OCI-LY1 (cell line): ENCODE measurements around the gene KCNF1.

ENCODE experiments used
- H2AFZ ChIP-seq: fragments of 200-600 bp; sonication (generic), shearing (Covaris generic); 2 replicates; pipeline ENCODE4 v1.6.0; 2014; ENCODE audit warnings: antibody characterized with exemption, mild to moderate bottlenecking, low read length
- H3F3A ChIP-seq: fragments of 200-600 bp; sonication (generic), shearing (Covaris generic); 2 replicates; pipeline ENCODE4 v1.6.0; 2014; ENCODE audit warnings: mild to moderate bottlenecking, antibody characterized with exemption, low read length, moderate library complexity; ENCODE audit not compliant: insufficient read depth
- H3K27ac ChIP-seq: fragments of 200-600 bp; sonication (generic); 2 replicates; pipeline ENCODE4 v1.5.1; 2014; ENCODE audit warnings: low read length, mixed run types, mild to moderate bottlenecking, low read depth; ENCODE audit not compliant: poor library complexity, severe bottlenecking
- H3K27me3 ChIP-seq: fragments of 200-600 bp; sonication (generic); 2 replicates; pipeline ENCODE4 v1.6.0; 2014; ENCODE audit warnings: antibody characterized with exemption, mild to moderate bottlenecking, low read length, moderate library complexity; ENCODE audit not compliant: insufficient read depth
- H3K36me3 ChIP-seq: fragments of 200-600 bp; sonication (generic); 2 replicates; pipeline ENCODE4 v1.6.1; 2014; ENCODE audit warnings: mild to moderate bottlenecking, antibody characterized with exemption, low read length, moderate library complexity, mixed read lengths; ENCODE audit not compliant: insufficient read depth
- H3K4me1 ChIP-seq: fragments of 200-600 bp; sonication (generic); 2 replicates; pipeline ENCODE4 v1.5.1; 2014; ENCODE audit warnings: mild to moderate bottlenecking, low read length, moderate library complexity; ENCODE audit not compliant: insufficient read depth, severe bottlenecking
- H3K4me2 ChIP-seq: fragments of 200-600 bp; sonication (generic), shearing (Covaris generic); 2 replicates; pipeline ENCODE4 v1.6.1; 2014; ENCODE audit warnings: low read length
- H3K4me3 ChIP-seq: fragments of 200-600 bp; sonication (generic); 2 replicates; pipeline ENCODE4 v1.5.1; 2014; ENCODE audit warnings: low read length, low read depth, mild to moderate bottlenecking, mixed read lengths; ENCODE audit not compliant: poor library complexity, severe bottlenecking
- H3K79me2 ChIP-seq: fragments of 200-600 bp; shearing (Covaris generic); 2 replicates; pipeline ENCODE4 v1.6.1; 2016; ENCODE audit warnings: mixed run types, low read length, mixed read lengths; ENCODE audit not compliant: insufficient read depth
- H3K9ac ChIP-seq: fragments of 200-600 bp; sonication (generic), shearing (Covaris generic); 2 replicates; pipeline ENCODE4 v1.6.1; 2014; ENCODE audit warnings: mild to moderate bottlenecking, low read length, mixed read lengths
- H3K9me2 ChIP-seq: fragments of 200-600 bp; sonication (generic), shearing (Covaris generic); 2 replicates; pipeline ENCODE4 v1.6.1; 2014; ENCODE audit warnings: low read depth, mild to moderate bottlenecking, low read length, mixed read lengths
- H3K9me3 ChIP-seq: fragments of 200-600 bp; shearing (Covaris generic); 2 replicates; pipeline ENCODE4 v1.6.1; 2014; ENCODE audit warnings: low read length, mixed read lengths
- H4K20me1 ChIP-seq: fragments of 200-600 bp; sonication (generic), shearing (Covaris generic); 2 replicates; pipeline ENCODE4 v1.6.0; 2016; ENCODE audit warnings: mild to moderate bottlenecking, low read length; ENCODE audit not compliant: insufficient read depth
- EZH2 ChIP-seq: fragments of 200-600 bp; sonication (generic), shearing (Covaris generic); IDR thresholded peaks from 2 replicates; pipeline ENCODE4 v1.8.0; 2017; ENCODE audit warnings: borderline replicate concordance, mixed run types, mild to moderate bottlenecking, antibody characterized with exemption, low read length, moderate library complexity, mixed read lengths
- TF ChIP-seq, protein P1 (sequence below): fragments of 200-600 bp; sonication (generic), shearing (Covaris generic); IDR thresholded peaks from 2 replicates; pipeline ENCODE4 v1.5.1; 2017; ENCODE audit warnings: mild to moderate bottlenecking, antibody characterized with exemption, low read length, moderate library complexity, mixed read lengths

KCNF1 gene

DNA sequence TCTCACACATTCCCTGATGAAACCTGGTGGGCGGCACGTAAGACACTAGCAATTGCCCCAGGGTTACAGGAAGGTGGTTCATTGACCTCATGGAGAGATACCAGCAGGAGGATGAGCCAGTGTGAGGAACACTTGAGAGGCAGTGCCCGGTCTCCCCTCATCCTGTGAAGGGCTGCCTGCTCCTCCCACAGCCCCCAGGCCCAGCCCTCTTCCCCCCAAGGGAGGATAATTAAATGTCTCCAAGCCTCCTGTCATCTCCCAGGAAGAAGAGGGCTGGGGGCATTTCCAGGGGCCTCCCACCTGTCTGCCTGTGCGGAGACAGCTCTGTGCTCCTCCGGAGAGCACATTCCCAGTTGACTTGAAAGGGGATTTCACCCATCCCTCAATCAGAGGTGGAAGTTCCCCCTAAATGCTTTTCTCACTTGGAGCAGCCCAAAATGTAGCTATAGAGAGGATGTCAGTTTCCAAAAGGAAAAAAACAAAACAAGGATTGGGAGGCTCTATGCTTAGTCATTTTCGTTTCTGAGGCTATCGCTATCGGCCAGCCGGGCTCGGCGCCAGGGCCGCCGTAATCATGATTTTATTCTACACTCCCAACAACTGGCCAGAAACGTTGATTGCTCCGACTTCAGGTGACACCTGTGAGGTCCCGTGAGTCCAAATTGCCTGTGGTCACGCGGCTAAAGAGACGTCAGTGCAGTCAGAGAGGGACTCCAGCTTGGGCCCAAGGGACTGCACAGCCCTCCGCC is 7.1 kb downstream of the KCNF1 start:
- Histone ChIP-seq H3K9me3 (no peaks in the 10 kb centered on the region), H3K4me1 (no peaks in the 10 kb centered on the region), H3F3A (no peaks in the 10 kb centered on the region), H3K36me3 (no peaks in the 10 kb centered on the region), H3K4me2 (no peak overlapping the region), H3K27me3 (no peaks in the 10 kb centered on the region), H4K20me1 (no peaks in the 10 kb centered on the region), H3K9ac (no peak overlapping the region), H3K9me2 (no peaks in the 10 kb centered on the region), H3K79me2 (no peaks in the 10 kb centered on the region), H3K4me3 (no peak overlapping the region), H2AFZ (no peak overlapping the region), H3K27ac (no peak overlapping the region)
- TF ChIP-seq, protein P1, sequence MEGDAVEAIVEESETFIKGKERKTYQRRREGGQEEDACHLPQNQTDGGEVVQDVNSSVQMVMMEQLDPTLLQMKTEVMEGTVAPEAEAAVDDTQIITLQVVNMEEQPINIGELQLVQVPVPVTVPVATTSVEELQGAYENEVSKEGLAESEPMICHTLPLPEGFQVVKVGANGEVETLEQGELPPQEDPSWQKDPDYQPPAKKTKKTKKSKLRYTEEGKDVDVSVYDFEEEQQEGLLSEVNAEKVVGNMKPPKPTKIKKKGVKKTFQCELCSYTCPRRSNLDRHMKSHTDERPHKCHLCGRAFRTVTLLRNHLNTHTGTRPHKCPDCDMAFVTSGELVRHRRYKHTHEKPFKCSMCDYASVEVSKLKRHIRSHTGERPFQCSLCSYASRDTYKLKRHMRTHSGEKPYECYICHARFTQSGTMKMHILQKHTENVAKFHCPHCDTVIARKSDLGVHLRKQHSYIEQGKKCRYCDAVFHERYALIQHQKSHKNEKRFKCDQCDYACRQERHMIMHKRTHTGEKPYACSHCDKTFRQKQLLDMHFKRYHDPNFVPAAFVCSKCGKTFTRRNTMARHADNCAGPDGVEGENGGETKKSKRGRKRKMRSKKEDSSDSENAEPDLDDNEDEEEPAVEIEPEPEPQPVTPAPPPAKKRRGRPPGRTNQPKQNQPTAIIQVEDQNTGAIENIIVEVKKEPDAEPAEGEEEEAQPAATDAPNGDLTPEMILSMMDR: no peak
- no peak for TF ChIP-seq EZH2

DNA sequence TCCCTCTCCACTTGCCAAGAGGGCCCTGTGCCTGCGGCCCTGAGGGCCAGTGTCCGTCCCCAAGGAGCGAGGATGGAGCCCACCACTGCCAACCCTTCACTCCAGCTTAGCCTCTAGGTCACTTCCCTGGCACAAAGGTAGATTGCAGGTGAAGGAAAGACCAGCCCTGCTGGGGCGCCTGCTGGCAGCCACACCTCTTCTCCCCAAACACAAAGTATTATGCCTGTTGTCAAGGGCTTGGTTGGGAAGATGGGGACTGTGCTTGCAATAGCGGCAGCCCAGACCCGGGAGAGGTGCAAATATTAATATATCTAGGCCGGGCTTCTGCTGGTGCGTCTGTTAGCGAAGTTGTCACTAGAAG is 7.7 kb downstream of the KCNF1 start:
- no peaks in the 10 kb centered on the region for H3K79me2 ChIP-seq
- no peak overlapping the region for H3K4me2 ChIP-seq
- TF ChIP-seq EZH2: no peak
- TF ChIP-seq, protein P1: no peak
- H3K36me3 ChIP-seq: no peaks in the 10 kb centered on the region
- H3K27me3 ChIP-seq: no peaks in the 10 kb centered on the region
- H3K9me2 ChIP-seq: no peaks in the 10 kb centered on the region
- no peaks in the 10 kb centered on the region for H4K20me1 ChIP-seq
- H3K9ac ChIP-seq: no peak overlapping the region
- H3K27ac ChIP-seq: no peak overlapping the region
- no peak overlapping the region for H3K4me3 ChIP-seq
- no peaks in the 10 kb centered on the region for H3F3A ChIP-seq
- H3K9me3 ChIP-seq: no peaks in the 10 kb centered on the region
- H3K4me1 ChIP-seq: no peaks in the 10 kb centered on the region
- H2AFZ ChIP-seq: no peak overlapping the region

DNA sequence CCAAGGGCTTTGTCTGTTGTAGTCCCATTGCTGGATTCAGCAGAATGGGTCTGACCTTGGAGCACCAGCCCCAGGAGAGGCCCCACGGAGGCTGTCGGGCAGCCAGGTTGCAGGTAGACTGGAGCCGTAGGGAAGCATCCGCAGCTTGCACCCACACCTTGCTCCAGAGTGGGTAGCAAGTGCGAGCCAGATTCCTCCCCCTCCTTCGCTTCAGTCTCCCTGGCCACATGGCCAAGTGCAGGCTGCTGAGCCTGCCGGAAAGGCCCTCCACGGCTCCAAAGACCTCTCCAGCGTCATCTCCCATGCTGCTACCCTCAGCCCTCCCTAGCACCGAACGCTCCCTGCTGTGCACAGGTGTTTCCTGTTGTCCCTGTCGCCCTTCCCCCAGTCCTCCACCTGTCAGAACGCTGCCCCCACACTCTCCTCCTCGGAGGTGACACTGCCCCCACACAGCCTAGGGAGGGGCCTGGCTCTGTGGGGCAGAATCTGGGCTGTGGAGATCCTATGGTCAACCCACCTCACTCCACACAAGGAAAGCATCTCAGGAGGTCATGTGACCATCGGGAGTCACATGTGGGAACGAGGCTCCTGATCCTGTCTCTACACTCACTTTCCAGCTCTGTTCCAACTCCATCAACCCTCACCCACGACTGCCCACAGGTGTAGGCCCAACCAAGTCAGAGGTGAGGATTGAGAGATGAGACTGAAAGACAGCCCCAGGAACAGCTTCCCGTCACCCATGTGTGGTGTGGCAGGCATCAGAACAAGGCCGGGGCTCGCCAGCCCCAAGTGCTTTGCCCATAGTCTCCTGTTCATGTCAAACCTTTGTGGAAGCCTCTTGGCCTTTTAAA is 8.3 kb downstream of the KCNF1 start:
- no peak overlapping the region for H2AFZ ChIP-seq
- H3K36me3 ChIP-seq: no peaks in the 10 kb centered on the region
- H3K4me3 ChIP-seq: no peak overlapping the region
- H3K79me2 ChIP-seq: no peaks in the 10 kb centered on the region
- H3K27me3 ChIP-seq: no peaks in the 10 kb centered on the region
- no peaks in the 10 kb centered on the region for H3K4me1 ChIP-seq
- H3K4me2 ChIP-seq: no peak overlapping the region
- H3K27ac ChIP-seq: no peak overlapping the region
- no peaks in the 10 kb centered on the region for H3F3A ChIP-seq
- TF ChIP-seq, protein P1: no peak
- TF ChIP-seq EZH2: no peak
- H3K9me2 ChIP-seq: no peaks in the 10 kb centered on the region
- no peak overlapping the region for H3K9ac ChIP-seq
- H4K20me1 ChIP-seq: no peaks in the 10 kb centered on the region
- H3K9me3 ChIP-seq: no peaks in the 10 kb centered on the region
